ENCODE data around the gene NUAK1.

DNA sequence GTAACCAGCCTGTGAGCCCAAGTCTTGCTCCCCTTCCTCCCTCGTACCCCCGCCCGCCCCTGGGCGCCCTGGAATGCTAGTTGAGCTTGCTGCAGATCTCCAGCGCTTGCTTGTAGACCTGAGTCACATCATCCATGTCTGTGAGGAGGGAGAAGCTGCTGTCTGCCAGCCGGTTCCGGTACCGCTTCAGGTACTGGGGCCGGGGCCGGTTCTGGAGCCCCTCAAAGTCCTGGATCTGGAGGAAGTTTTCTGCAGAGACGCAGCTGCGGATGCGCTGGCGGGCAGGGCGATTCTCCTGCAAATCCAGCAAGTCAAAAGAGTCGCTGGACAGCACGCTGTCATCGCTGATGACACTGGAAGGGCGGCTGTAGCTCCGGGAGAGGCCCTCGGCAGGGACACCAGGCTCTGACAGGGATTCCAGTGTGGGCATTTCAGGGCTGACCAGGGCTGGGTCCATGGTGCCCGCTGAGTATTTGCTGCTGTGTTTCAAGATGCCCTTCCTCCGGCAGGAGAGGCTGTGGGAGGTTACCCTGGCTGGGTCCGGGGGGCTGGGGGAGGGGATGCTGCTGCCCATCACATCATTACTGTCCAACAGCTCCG, 71.9 kb downstream of the NUAK1 start:
- TF ChIP-seq EZH2phosphoT487 (IDR thresholded peaks at IDR 0.05; ENCODE audit: borderline replicate concordance, low read depth, low read length): no peak
- no peak for TF ChIP-seq CTCF (conservative IDR thresholded peaks at IDR 0.05; ENCODE audit: low read length)
